Measurements from ENCODE around the gene ART3. TPM values are rescaled to one million over a fixed set of nuclear protein-coding genes. Genes with fewer than 3 reads are reported as not detected.

Gene ART3
- total RNA-seq, 4 donors from 2014 or later: 2.1 TPM; not detected in 3

DNA sequence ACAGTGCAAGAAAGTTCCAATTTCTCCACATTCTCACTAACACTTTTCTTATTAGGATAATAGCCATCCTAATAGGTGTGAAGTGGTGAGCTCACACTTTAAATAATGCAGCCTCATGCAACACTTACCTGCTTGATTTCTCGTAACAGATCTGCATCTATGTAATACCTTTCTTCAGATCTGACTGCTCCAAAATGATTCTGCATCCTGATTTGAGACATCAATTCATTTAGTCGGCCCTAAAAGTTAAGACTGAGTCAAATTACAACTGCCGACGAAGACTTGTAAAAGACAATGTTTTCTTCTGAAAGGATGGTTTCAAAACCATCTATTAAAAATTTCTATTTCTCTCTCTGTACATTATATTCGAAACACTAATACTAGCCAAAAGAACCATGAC, 43.0 kb downstream of the ART3 start:
- Histone ChIP-seq H3K27ac (no peak overlapping the region), H3K27me3 (no peaks in the 10 kb centered on the region), H3K4me3 (replicated peaks in 1 of 3) (no peak overlapping the region), H3K36me3 (peaks cover 15 to 25% of the 10 kb centered on the region in 2 donors), H3K9me3 (no peaks in the 10 kb centered on the region), H3K4me1 (no peaks in the 10 kb centered on the region)
- TF ChIP-seq, protein P1, sequence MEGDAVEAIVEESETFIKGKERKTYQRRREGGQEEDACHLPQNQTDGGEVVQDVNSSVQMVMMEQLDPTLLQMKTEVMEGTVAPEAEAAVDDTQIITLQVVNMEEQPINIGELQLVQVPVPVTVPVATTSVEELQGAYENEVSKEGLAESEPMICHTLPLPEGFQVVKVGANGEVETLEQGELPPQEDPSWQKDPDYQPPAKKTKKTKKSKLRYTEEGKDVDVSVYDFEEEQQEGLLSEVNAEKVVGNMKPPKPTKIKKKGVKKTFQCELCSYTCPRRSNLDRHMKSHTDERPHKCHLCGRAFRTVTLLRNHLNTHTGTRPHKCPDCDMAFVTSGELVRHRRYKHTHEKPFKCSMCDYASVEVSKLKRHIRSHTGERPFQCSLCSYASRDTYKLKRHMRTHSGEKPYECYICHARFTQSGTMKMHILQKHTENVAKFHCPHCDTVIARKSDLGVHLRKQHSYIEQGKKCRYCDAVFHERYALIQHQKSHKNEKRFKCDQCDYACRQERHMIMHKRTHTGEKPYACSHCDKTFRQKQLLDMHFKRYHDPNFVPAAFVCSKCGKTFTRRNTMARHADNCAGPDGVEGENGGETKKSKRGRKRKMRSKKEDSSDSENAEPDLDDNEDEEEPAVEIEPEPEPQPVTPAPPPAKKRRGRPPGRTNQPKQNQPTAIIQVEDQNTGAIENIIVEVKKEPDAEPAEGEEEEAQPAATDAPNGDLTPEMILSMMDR (IDR thresholded peaks at IDR 0.05): no peak
- no peak for TF ChIP-seq POLR2A (IDR thresholded peaks at IDR 0.05)
- 97% methylated on average over 5 of the region's 5 CpGs for WGBS, 2 donors
- no peak for DNase-seq
- intact Hi-C loops (cut with DNase I): no loop called here

DNA sequence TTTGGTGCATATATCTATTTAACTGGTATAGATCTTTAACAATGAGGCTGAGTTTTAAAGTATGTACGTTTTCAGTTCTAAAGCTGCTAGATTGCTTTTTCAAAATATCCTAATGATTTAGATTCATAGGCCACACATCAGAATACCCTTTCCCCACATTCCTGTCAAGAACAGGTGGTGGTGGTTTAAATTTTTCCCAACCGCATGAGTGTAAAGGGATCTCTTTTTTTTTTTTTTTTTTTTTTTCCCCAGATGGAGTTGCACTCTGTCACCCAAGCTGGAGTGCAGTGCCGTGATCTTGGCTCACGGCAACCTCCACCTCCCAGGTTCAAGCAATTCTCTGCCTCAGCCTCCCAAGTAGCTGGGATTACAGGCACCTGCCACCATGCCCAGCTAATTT, 45.7 kb downstream of the ART3 start:
- H3K4me1 ChIP-seq: no peaks in the 10 kb centered on the region
- intact Hi-C loops (cut with DNase I): no loop called here
- TF ChIP-seq POLR2A (IDR thresholded peaks at IDR 0.05): no peak
- TF ChIP-seq, protein P1 (IDR thresholded peaks at IDR 0.05): no peak
- no peaks in the 10 kb centered on the region for H3K27me3 ChIP-seq
- peaks cover 15 to 37% of the 10 kb centered on the region in 2 donors for H3K36me3 ChIP-seq
- WGBS, 2 donors: 82 to 96% methylated on average over 4 of the region's 4 CpGs
- no peak overlapping the region for H3K4me3 ChIP-seq (replicated peaks in 1 of 3)
- no peaks in the 10 kb centered on the region for H3K9me3 ChIP-seq
- no peak for DNase-seq
- no peak overlapping the region for H3K27ac ChIP-seq

DNA sequence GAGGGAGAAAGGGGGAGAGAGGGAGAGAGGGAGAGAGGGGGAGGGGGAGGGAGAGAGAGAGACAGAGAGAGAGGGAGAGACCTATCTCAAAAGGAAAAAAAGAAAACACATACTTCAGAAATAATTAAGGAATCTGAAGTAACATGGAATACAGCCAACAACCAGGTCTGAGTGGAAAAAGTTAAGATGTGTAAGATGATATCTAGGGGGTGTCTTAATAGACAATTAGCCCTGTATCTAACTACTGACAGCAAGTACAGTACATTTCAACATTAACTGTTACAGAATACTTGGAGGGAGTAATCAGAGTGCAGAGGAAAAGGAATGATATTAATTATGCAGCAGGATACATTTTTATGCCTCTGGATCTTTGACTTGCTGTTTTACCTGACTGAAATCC, 51.3 kb downstream of the ART3 start:
- H3K27me3 ChIP-seq: no peaks in the 10 kb centered on the region
- peaks cover 0 to 14% of the 10 kb centered on the region in 2 donors for H3K36me3 ChIP-seq
- no peak overlapping the region for H3K27ac ChIP-seq
- H3K4me1 ChIP-seq: no peaks in the 10 kb centered on the region
- no peak for TF ChIP-seq POLR2A (IDR thresholded peaks at IDR 0.05)
- TF ChIP-seq, protein P1 (IDR thresholded peaks at IDR 0.05): no peak
- intact Hi-C loops (cut with DNase I): no loop called here
- H3K4me3 ChIP-seq (replicated peaks in 1 of 3): no peak overlapping the region
- no peak for DNase-seq
- H3K9me3 ChIP-seq: no peaks in the 10 kb centered on the region

DNA sequence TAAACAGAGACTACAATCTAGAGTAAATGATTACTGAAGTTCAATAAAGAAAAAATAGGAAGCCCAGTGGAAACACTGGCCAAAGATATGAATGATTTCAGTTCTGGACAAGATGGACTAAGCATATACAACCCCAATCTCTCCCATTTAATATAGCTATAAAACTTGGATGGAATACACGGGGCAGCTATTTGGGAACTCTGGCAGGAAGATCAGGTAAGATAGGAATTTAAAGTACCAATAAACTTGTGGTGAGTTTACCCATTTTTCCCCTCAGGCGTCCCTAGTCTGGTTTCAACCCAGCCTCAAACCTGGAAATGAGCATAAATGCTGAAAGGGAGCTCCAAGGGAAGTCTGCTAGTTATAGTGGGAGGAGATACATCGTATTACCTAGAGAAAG, 53.2 kb downstream of the ART3 start:
- no peak overlapping the region for H3K27ac ChIP-seq
- H3K36me3 ChIP-seq: peaks cover 0 to 11% of the 10 kb centered on the region in 2 donors
- intact Hi-C loops (cut with DNase I): no loop called here
- 97% methylated on average over 3 of the region's 3 CpGs for WGBS, 2 donors
- no peaks in the 10 kb centered on the region for H3K4me1 ChIP-seq
- no peak overlapping the region for H3K4me3 ChIP-seq (replicated peaks in 1 of 3)
- no peaks in the 10 kb centered on the region for H3K9me3 ChIP-seq
- H3K27me3 ChIP-seq: no peaks in the 10 kb centered on the region
- DNase-seq: no peak
- no peak for TF ChIP-seq POLR2A (IDR thresholded peaks at IDR 0.05)
- TF ChIP-seq, protein P1 (IDR thresholded peaks at IDR 0.05): no peak

DNA sequence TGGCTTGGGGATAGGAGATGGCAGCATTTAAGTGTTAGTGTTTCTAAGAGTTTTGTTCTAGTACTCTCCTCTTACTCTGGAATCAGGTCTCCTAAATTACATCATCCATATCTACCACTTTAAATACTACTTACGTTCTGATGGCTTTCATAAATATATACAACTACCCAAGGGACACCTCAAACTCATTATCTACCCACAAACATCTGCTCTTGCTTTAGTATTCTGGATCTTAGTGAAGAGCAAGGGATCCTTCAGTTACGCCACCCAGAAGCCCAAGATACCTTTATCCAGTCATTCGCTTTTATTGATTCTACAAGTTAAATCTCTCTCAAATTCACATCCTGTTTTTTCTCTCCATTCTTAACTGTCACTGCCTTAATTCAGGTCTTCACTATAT, 66.7 kb downstream of the ART3 start:
- no peak for TF ChIP-seq POLR2A (IDR thresholded peaks at IDR 0.05)
- TF ChIP-seq, protein P1 (IDR thresholded peaks at IDR 0.05): no peak
- H3K36me3 ChIP-seq: peaks cover 6 to 27% of the 10 kb centered on the region in 2 donors
- no peak for DNase-seq
- peaks cover 4 to 6% of the 10 kb centered on the region in 2 donors for H3K4me1 ChIP-seq
- no peak overlapping the region for H3K27ac ChIP-seq
- intact Hi-C loops (cut with DNase I): no loop called here
- H3K27me3 ChIP-seq: no peaks in the 10 kb centered on the region
- no peak overlapping the region for H3K4me3 ChIP-seq (replicated peaks in 1 of 3)
- H3K9me3 ChIP-seq: no peaks in the 10 kb centered on the region
- WGBS, 2 donors: 92 to 96% methylated on average over 3 of the region's 3 CpGs

All from thyroid gland (tissue), 4 donors.